Tibial artery (tissue), 4 donors: Measurements from ENCODE around the gene POU2F1.
"Not testable (repeated sequence)": the region's sequence is repeated elsewhere in the genome, so short reads cannot be mapped to it uniquely, and the experiment has no call there.

Experiments
- DNase-seq, 2 donors: peaks; one replicate each; pipeline ENCODE4 v3.0.0-alpha.2; 2019
- H3K27ac ChIP-seq, 2 donors: fragments of 200-600 bp; sonication (generic) in 1 of 2; 1 replicate in 1 of 2; 2 replicates in 1 of 2; pipeline ENCODE4 v1.5.1; 2018 to 2019; ENCODE audit warnings: mild to moderate bottlenecking in 1 of 2
- H3K27me3 ChIP-seq, 2 donors: fragments of 200-600 bp; sonication (generic) in 1 of 2; one replicate each; pipeline versions ENCODE4 v1.5.1 to v1.6.0; 2016 to 2019
- H3K36me3 ChIP-seq, 3 donors: fragments of 200-600 bp; sonication (generic) in 2 of 3; one replicate each; pipeline ENCODE4 v1.5.1; 2016 to 2019; ENCODE audit warnings: mild to moderate bottlenecking in 2 of 3
- H3K4me1 ChIP-seq, 4 donors: fragments of 200-600 bp; sonication (generic) in 2 of 4; 1 replicate in 3 of 4; 2 replicates in 1 of 4; pipeline ENCODE4 v1.5.1; 2016 to 2019
- H3K4me3 ChIP-seq, 2 donors: fragments of 200-600 bp; sonication (generic) in 1 of 2; 1 replicate in 1 of 2; 2 replicates in 1 of 2; pipeline ENCODE4 v1.5.1; 2018 to 2019; ENCODE audit warnings: mild to moderate bottlenecking in 2 of 2
- H3K9me3 ChIP-seq, 3 donors: fragments of 200-600 bp; sonication (generic) in 1 of 3; one replicate each; pipeline ENCODE4 v1.5.1; 2016 to 2019
- intact Hi-C: fragments of 100-400 bp; cut with DNase I; formaldehyde crosslinking; loops from one replicate; pipeline ENCODE4 v1.15.0; 2023; ENCODE audit warnings: low total_unique reads
- TF ChIP-seq, protein P1 (sequence below), 2 experiments: fragments of 200-600 bp in 1 of 2; fragments of 450-650 bp in 1 of 2; IDR thresholded peaks; one replicate each; pipeline ENCODE4 v1.5.1; 2017 to 2019; ENCODE audit warnings: antibody characterized with exemption in 2 of 2, mild to moderate bottlenecking in 1 of 2, moderate library complexity in 1 of 2

Gene POU2F1

DNA sequence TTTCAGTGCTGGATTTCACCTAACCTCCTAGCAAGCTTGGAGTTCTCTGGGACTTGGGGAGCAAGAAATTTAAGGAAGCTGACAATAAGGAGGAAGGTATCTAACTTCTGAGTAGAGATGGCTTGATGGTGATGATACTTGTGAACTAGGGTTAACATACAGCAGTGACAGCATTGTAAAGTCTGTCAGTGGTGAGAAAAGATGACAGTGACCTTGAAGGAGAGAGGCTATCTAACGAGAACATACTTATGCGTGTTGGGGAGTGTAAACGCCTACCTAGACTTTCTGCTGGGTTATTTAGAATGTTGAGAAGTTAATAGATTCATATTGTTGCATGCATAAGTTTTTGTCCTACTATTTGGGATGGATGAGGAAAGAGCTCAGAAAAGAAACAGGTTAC lies 16.3 kb downstream of the POU2F1 start:
- intact Hi-C loops = no loop called here
- H3K36me3 ChIP-seq = no peaks in the 10 kb centered on the region
- H3K4me1 ChIP-seq = peaks cover 0 to 23% (median 3%) of the 10 kb centered on the region in 4 donors
- no peak for DNase-seq
- no peaks in the 10 kb centered on the region for H3K27me3 ChIP-seq
- H3K4me3 ChIP-seq = no peak overlapping the region
- TF ChIP-seq, protein P1, sequence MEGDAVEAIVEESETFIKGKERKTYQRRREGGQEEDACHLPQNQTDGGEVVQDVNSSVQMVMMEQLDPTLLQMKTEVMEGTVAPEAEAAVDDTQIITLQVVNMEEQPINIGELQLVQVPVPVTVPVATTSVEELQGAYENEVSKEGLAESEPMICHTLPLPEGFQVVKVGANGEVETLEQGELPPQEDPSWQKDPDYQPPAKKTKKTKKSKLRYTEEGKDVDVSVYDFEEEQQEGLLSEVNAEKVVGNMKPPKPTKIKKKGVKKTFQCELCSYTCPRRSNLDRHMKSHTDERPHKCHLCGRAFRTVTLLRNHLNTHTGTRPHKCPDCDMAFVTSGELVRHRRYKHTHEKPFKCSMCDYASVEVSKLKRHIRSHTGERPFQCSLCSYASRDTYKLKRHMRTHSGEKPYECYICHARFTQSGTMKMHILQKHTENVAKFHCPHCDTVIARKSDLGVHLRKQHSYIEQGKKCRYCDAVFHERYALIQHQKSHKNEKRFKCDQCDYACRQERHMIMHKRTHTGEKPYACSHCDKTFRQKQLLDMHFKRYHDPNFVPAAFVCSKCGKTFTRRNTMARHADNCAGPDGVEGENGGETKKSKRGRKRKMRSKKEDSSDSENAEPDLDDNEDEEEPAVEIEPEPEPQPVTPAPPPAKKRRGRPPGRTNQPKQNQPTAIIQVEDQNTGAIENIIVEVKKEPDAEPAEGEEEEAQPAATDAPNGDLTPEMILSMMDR (IDR thresholded peaks at IDR 0.05) = no peak
- no peaks in the 10 kb centered on the region for H3K9me3 ChIP-seq
- H3K27ac ChIP-seq = no peak overlapping the region

DNA sequence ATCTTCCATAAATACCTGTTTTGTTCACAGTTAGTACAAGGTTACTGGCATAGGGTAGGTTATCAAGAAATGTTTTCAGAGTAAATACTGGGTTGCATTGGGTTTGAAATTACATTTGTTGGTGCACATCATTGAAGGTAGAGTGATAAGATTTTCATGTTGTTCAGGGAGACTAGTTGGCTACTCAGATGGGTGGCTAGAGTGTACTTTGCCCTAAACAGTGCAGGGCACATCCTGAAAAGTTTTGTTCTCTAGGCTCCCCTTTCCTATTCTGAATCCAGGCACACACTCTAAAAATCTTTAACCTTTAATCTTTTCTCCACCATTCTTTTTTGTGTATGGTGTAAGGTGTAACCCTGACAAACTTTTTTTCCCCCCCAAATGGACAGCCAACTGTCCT lies 18.0 kb downstream of the POU2F1 start:
- Histone ChIP-seq H3K27me3 (no peaks in the 10 kb centered on the region), H3K36me3 (no peaks in the 10 kb centered on the region), H3K27ac (no peak overlapping the region), H3K4me3 (no peak overlapping the region), H3K4me1 (peaks cover 0 to 23% (median 3%) of the 10 kb centered on the region in 4 donors), H3K9me3 (no peaks in the 10 kb centered on the region)
- TF ChIP-seq, protein P1 (IDR thresholded peaks at IDR 0.05) = no peak
- intact Hi-C loops = no loop called here
- DNase-seq = no peak

DNA sequence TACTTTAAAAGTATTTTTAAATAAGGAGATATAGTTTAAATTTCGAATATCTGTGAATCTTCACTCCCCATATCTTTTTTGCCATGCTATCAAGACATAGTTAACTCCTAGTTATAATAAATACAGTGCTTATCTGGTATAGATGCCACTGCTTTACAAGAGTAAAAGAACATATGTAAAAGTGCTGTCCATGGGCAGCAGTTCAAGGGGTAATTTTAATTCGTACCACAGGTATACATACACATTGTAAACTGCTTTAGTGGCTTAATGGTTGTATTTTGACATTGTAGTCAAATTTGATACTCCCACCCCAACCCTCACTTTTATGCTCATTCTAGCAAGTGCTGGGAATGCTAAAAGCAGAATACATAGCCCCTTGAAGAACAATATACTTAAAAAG lies 18.6 kb downstream of the POU2F1 start:
- intact Hi-C loops = no loop called here
- no peak for DNase-seq

DNA sequence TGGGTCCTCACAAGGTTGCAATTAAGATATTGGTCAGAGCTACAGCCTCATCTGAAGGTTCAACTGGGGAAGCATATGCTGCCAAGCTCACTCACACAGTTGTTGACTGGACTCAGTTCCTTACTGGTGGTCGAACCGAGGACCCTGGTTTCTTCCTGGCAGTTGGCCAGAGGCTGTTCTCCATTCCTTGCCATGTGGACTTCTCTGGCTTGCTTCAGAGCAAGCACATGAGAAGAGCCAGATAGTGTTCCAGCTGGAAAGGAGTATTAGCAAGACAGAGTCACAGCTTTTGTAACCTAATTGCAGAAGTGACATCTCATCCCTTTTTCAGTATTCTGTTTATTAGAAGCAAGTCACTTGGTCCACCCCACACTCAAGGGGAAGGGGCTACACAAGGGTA lies 23.6 kb downstream of the POU2F1 start:
- H3K27ac ChIP-seq = no peak overlapping the region
- no peaks in the 10 kb centered on the region for H3K9me3 ChIP-seq
- intact Hi-C loops = no loop called here
- H3K36me3 ChIP-seq = no peaks in the 10 kb centered on the region
- DNase-seq = no peak
- H3K4me1 ChIP-seq = peaks cover 0 to 27% (median 0%) of the 10 kb centered on the region in 4 donors
- no peak overlapping the region for H3K4me3 ChIP-seq
- no peaks in the 10 kb centered on the region for H3K27me3 ChIP-seq
- TF ChIP-seq, protein P1 (IDR thresholded peaks at IDR 0.05) = no peak

More for the DNA sequence above, 18.6 kb downstream of the POU2F1 start:
- peaks cover 0 to 18% (median 3%) of the 10 kb centered on the region in 4 donors for H3K4me1 ChIP-seq
- no peaks in the 10 kb centered on the region for H3K36me3 ChIP-seq
- no peaks in the 10 kb centered on the region for H3K9me3 ChIP-seq
- no peak overlapping the region for H3K27ac ChIP-seq
- TF ChIP-seq, protein P1 (IDR thresholded peaks at IDR 0.05) = no peak
- H3K27me3 ChIP-seq = no peaks in the 10 kb centered on the region
- H3K4me3 ChIP-seq = no peak overlapping the region

DNA sequence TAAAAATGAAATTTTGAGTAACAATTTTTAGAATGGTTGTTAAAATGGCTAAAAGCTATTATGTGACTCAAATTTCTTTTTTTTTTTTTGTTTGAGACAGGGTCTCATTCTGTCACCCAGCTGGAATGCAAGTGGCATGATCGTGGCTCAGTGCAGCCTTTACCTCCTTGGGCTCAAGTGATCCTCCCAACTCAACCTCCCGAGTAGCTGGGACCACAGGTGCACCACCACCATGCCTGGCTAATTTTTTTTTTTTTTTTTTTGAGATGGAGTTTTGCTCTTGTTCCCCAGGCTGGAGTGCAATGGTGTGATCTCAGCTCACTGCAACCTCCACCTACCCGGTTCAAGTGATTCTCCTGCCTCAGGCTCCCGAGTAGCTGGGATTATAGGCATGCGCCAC lies 24.5 kb downstream of the POU2F1 start:
- H3K9me3 ChIP-seq, H3K27me3 ChIP-seq, H3K36me3 ChIP-seq, intact Hi-C loops, H3K27ac ChIP-seq, DNase-seq, H3K4me3 ChIP-seq: not testable (repeated sequence)
- H3K4me1 ChIP-seq = peaks cover 0 to 29% (median 0%) of the 10 kb centered on the region in 4 donors

DNA sequence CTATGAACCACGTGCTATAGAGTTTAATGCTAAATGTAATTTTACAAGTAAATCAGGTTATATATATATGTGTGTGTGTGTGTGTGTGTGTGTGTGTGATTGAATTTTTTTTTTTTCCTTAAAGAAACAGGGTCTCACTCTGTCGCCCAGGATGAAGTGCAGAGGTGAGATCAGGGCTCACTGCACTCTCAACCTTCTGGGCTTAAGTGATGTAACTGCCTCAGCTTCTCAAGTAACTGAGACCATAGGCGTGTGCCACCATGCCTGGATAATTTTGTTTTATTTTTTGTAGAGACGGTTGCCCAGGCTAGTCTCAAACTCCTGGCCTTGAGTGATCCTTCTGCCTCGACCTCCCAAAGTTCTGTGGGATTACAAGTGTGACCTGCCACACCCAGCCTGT lies 26.3 kb downstream of the POU2F1 start:
- H3K27me3 ChIP-seq = no peaks in the 10 kb centered on the region
- no peak for DNase-seq
- no peak overlapping the region for H3K4me3 ChIP-seq
- intact Hi-C loops = no loop called here
- TF ChIP-seq, protein P1 (IDR thresholded peaks at IDR 0.05) = no peak
- no peaks in the 10 kb centered on the region for H3K36me3 ChIP-seq
- H3K9me3 ChIP-seq = no peaks in the 10 kb centered on the region
- H3K4me1 ChIP-seq = peaks cover 0 to 33% (median 0%) of the 10 kb centered on the region in 4 donors
- no peak overlapping the region for H3K27ac ChIP-seq
